ENCODE measurements around the gene RPL3. TPM values are rescaled to one million over a fixed set of nuclear protein-coding genes. Genes with fewer than 3 reads are reported as not detected.

The RPL3 gene
- total RNA-seq, 1 experiment from 2014 or later: 5,144 TPM

- in situ Hi-C loops (cut with HindIII; ENCODE audit: low pct_unique_long_range_greater_than_20kb, low sequenced_read_pairs): no loop called here
- DNase-seq (ENCODE audit: low read depth): no peak
Observed at GRCh38 chr22:39275814-39276439, 43.5 kb downstream of the RPL3 start.

GRCh38 chr22:39273950-39274887, 45.2 kb downstream of the RPL3 start:
- in situ Hi-C loops (cut with HindIII; ENCODE audit: low pct_unique_long_range_greater_than_20kb, low sequenced_read_pairs): no loop called here
- DNase-seq (ENCODE audit: low read depth): no peak

DNA sequence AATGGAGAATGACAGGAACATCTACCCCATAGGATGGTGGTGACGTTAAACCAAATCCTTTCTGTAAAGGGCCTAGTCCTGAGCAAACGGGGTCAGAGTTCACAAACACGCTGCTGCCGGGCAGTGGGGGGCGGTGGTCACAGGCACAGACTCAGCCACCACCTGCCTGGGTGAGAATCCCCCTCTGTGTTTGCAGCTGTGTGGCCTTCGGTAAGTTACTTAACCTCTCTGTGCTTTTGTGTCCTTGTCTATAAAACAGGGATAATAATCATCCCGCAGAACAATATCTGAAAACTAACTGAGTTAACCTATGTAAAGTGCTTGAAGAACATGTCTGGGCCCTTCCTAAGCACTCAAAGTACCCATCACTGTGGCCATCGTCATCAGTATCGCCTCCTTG, 48.6 kb downstream of the RPL3 start:
- DNase-seq (ENCODE audit: low read depth): no peak
- in situ Hi-C loops (cut with HindIII; ENCODE audit: low pct_unique_long_range_greater_than_20kb, low sequenced_read_pairs): no loop called here

DNA sequence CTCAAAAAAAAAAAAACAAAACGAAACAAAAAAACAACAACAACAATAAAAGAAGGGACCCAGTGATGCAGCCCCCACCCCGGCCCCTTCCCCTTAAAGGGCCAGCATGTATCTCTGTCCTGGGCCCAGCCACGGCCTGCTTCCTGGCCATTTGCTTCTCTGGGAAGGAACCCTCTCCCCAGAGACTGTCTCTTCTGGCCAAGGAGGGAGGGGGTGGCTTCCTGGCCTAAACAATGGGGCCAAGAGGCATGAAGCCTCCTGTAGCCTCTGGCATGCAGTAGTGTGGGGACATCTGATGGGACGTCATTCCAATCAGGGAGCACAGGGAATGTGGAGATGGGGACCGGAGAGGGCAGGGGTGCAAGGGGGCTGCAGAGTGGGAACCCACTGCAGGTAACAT, 49.1 kb downstream of the RPL3 start:
- DNase-seq (ENCODE audit: low read depth): no peak
- in situ Hi-C loops (cut with HindIII; ENCODE audit: low pct_unique_long_range_greater_than_20kb, low sequenced_read_pairs): no loop called here

DNA sequence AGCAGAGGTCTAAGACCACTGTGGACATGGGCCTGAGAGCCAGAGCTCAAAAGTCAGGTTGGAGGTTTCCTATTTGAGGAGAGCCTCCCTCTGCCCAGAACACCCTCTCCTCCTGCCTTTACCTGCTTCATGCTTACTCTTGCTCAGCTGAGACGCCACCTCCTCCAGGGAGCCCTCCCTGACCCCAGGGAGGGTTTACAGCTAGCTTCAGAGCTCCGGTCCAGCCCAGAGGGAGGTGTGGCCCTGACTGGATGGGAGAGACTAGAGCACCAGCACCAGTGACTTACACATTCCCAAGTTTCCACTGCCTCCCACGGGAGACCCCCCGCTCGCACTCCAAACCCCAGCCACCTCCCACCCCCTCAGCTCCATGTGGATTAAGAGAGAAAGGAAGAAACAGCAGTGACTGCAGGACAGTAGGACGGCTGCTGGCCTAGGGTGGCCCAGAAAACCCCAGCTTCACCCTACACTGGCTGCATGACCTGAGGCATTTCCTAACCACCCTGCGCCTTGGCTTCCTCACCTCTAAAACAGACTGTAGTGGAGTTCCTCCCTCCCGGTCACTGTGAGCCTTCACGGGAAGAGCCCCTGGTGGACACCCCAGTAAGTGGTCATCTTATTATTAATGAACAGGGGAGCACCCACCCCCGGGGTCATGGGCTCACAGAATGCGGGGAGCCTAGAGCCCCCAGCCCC, 50.2 kb downstream of the RPL3 start:
- in situ Hi-C loops (cut with HindIII; ENCODE audit: low pct_unique_long_range_greater_than_20kb, low sequenced_read_pairs): no loop called here
- no peak for DNase-seq (ENCODE audit: low read depth)

GRCh38 chr22:39268645-39269044, 50.8 kb downstream of the RPL3 start:
- in situ Hi-C loops (cut with HindIII; ENCODE audit: low pct_unique_long_range_greater_than_20kb, low sequenced_read_pairs): no loop called here
- peak; percentile 52 for DNase-seq (ENCODE audit: low read depth)

- in situ Hi-C loops (cut with HindIII; ENCODE audit: low pct_unique_long_range_greater_than_20kb, low sequenced_read_pairs): no loop called here
- peak; percentile 42 for DNase-seq (ENCODE audit: low read depth)
Observed at GRCh38 chr22:39267974-39268373, 51.4 kb downstream of the RPL3 start.

DNA sequence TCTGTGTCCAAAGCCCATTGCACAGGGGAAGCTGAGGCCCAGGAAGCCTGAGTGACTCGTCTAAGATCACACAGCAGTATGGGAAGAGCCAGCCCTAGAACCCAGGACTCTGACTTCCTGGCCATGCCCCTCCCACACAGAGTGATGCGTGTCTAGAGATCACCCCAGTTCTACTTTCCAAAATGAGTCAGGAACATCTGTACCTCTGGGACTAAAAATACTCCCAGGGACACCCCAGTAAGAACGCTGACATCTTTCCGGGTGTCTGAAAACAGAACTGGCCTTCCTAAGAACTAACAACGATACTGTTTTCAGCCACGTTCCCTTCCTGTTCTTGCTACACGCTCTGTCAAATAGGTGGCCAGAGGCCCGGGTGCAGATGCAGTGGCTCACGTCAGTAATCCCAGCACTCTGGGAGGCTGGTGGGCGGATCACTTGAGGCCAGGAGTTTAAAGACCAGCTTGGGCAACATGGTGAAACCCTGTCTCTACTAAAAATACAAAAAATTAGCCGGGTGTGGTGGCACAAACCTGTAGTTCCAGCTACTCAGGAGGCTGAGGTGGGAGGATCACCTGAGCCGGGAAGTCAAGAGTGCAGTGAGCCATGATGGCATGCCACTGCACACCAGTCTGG, 52.9 kb downstream of the RPL3 start:
- DNase-seq (ENCODE audit: low read depth): no peak
- in situ Hi-C loops (cut with HindIII; ENCODE audit: low pct_unique_long_range_greater_than_20kb, low sequenced_read_pairs): no loop called here

DNA sequence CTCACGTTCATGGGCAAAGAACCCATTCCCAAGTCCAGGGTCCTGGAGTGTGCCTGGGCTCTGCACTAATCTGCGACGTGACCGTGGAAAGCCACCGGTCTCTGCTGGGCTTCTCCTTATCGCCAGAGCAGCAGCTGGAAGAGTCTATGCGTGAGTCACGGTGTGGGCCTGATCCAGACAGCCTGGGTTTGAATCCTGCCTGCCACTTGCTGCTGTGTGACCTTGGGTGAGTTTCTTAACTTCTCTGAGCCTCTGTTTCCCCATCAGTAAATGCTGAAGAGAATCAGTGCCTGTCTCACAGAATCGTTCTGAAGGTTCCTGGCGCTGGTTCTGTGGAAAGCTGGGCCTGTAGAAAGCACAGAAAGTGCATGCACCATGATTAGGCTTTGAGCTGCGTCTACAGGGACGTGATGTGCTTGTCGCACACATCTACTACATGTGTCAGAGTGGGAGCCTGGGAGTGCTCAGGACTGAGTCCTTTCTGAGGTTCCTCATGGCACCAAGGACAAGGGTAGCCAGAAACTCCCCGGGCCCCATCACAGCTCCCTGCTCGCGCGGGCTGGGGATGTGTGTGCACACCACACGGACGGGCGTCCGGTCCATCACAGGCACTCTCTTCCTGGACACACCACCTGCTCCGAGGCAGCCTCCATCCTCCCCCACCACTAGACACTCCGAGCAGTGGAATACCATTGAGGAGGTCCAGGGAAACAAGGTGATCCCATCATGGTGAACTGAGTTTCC, 54.1 kb downstream of the RPL3 start:
- no peak for DNase-seq (ENCODE audit: low read depth)
- in situ Hi-C loops (cut with HindIII; ENCODE audit: low pct_unique_long_range_greater_than_20kb, low sequenced_read_pairs): no loop called here

DNA sequence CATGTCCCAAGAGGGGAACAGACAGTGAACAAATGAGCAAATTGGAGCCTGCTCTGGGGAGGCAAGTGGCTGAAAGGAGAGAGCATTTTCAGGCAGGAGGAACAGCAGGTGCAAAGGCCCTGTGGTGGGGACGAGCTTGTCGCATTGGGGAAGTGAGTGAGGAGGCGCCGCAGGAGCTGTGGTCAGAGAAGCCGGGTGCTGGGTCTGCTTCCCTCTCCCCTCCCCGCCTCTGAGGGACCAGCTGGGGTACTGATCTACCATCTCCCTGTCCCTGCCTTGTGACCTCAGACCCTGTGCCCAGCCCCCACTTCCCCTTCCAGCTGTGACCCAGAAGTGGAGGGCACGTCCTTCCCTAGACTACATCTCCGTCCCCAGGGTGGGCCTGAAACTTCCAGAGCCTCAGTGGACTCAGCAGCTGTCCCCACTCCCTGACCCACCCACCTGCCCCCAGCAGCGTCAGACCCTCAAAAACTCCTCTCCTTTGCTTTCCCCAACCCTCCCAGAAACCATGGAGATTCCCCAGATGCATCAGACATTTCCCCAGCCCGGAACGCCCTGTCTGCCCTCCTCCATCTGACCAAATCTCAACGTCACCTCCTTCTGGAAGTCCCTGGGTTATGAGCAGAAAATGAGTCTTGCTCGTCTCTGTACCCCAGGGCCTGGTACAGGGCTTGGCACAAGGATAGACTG, 54.9 kb downstream of the RPL3 start:
- DNase-seq (ENCODE audit: low read depth): no peak
- in situ Hi-C loops (cut with HindIII; ENCODE audit: low pct_unique_long_range_greater_than_20kb, low sequenced_read_pairs): no loop called here

DNA sequence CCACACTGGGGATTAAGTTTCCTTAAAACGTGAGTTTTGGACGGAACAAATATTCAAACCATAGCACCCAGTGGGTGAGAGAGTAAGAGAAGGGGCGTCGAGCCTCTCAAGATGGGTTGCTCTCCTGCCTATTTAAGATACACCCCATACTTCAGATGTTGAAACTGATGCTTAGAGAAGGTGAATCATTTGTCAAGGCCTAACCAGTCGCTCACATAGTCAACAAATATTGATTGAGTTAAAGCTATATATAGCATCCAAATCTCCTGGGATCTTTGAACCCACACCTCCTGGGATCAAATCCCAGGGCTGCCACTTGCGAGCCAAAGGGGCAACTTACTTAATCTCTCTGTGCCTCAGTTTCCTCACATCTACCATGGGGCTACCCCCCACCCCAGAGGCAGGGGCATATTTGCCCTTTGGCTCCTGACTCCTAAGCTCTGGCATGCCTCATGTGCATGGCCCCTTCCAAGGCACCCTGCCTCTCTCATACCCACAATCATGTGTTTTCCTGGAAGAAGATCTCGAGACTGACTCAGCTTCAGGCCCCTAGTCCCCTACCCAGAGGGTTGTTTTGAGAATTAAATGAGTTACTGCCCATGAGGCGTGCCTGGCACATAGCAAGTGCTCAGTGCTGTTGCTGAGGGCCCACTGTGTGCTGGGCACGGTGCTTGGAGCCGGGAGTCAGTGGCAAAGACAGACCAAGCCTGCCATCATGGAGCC, 55.6 kb downstream of the RPL3 start:
- in situ Hi-C loops (cut with HindIII; ENCODE audit: low pct_unique_long_range_greater_than_20kb, low sequenced_read_pairs): no loop called here
- no peak for DNase-seq (ENCODE audit: low read depth)

Other genes starting within 250 kb of the RPL3 start
- gene APOBEC3G, start 242.3 kb downstream of the RPL3 start, total RNA-seq (2014; rRNA removed; shearing (Covaris generic); ENCODE audit: low replicate concordance): 14.7 and 15.5 TPM in 2 replicates
- 1.9 and 2.0 TPM in 2 replicates for gene APOBEC3H, start 222.4 kb downstream of the RPL3 start, total RNA-seq (2014; rRNA removed; shearing (Covaris generic); ENCODE audit: low replicate concordance)
- 27.4 and 36.0 TPM in 2 replicates for gene CBX7, start 166.9 kb downstream of the RPL3 start, total RNA-seq (2014; rRNA removed; shearing (Covaris generic); ENCODE audit: low replicate concordance)
- gene PDGFB, start 74.6 kb downstream of the RPL3 start, total RNA-seq (2014; rRNA removed; shearing (Covaris generic); ENCODE audit: low replicate concordance): 20.9 and 37.3 TPM in 2 replicates
- gene SYNGR1, start 30.4 kb upstream of the RPL3 start, total RNA-seq (2014; rRNA removed; shearing (Covaris generic); ENCODE audit: low replicate concordance): 33.7 and 47.8 TPM in 2 replicates
- gene TAB1, start 80.2 kb upstream of the RPL3 start, total RNA-seq (2014; rRNA removed; shearing (Covaris generic); ENCODE audit: low replicate concordance): 34.8 and 42.6 TPM in 2 replicates
- not detected in 2 replicates for gene MGAT3, start 137.4 kb upstream of the RPL3 start, total RNA-seq (2014; rRNA removed; shearing (Covaris generic); ENCODE audit: low replicate concordance)
- gene MIEF1, start 182.7 kb upstream of the RPL3 start, total RNA-seq (2014; rRNA removed; shearing (Covaris generic); ENCODE audit: low replicate concordance): 31.9 and 43.9 TPM in 2 replicates
- 480 and 505 TPM in 2 replicates for gene ATF4, start 200.9 kb upstream of the RPL3 start, total RNA-seq (2014; rRNA removed; shearing (Covaris generic); ENCODE audit: low replicate concordance)
- 209 and 302 TPM in 2 replicates for gene RPS19BP1, start 213.1 kb upstream of the RPL3 start, total RNA-seq (2014; rRNA removed; shearing (Covaris generic); ENCODE audit: low replicate concordance)